ENCODE results near the gene TP53.

DNA sequence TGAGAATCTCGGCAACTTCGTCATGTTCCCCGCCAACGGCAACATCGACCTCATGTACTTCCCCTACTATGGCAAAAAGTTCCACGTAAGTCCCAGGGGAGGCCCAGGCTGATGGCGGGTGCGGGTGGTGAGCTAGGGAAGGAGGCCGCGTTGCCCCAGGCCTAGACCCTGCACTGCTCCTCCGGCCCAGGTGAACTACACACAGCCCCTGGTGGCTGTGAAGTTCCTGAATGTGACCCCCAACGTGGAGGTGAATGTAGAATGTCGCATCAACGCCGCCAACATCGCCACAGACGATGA, 31.8 kb downstream of the TP53 start:
- TF ChIP-seq, protein P1, sequence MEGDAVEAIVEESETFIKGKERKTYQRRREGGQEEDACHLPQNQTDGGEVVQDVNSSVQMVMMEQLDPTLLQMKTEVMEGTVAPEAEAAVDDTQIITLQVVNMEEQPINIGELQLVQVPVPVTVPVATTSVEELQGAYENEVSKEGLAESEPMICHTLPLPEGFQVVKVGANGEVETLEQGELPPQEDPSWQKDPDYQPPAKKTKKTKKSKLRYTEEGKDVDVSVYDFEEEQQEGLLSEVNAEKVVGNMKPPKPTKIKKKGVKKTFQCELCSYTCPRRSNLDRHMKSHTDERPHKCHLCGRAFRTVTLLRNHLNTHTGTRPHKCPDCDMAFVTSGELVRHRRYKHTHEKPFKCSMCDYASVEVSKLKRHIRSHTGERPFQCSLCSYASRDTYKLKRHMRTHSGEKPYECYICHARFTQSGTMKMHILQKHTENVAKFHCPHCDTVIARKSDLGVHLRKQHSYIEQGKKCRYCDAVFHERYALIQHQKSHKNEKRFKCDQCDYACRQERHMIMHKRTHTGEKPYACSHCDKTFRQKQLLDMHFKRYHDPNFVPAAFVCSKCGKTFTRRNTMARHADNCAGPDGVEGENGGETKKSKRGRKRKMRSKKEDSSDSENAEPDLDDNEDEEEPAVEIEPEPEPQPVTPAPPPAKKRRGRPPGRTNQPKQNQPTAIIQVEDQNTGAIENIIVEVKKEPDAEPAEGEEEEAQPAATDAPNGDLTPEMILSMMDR (conservative IDR thresholded peaks at IDR 0.05), result no peak
- TF ChIP-seq ZFX (IDR thresholded peaks at IDR 0.05), result no peak
